Uterus (tissue), 2 donors: ENCODE measurements around the gene PSMB8.

ENCODE experiments used
- CTCF ChIP-seq, 4 experiments: fragments of 200-600 bp in 2 of 4; fragments of 450-650 bp in 2 of 4; sonication (generic) in 2 of 4; IDR thresholded peaks; one replicate each; pipeline ENCODE4 v1.5.1; 2016 to 2019; ENCODE audit warnings: antibody characterized with exemption in 4 of 4, mild to moderate bottlenecking in 2 of 4, moderate library complexity in 1 of 4
- POLR2A ChIP-seq, 2 donors: fragments of 450-650 bp; IDR thresholded peaks; one replicate each; pipeline ENCODE4 v1.6.1; 2016; ENCODE audit warnings: antibody characterized with exemption in 2 of 2, mild to moderate bottlenecking in 1 of 2, moderate library complexity in 1 of 2

GRCh38 chr6:32887616-32888015 is 43.8 kb upstream of the PSMB8 start:
- TF ChIP-seq CTCF (IDR thresholded peaks at IDR 0.05) (no peak), POLR2A (IDR thresholded peaks at IDR 0.05) (no peak)
